KMS-11 (cell line): Measurements from ENCODE around the gene CYP2C9.

Source experiments
- H2AFZ ChIP-seq: fragments of 200-600 bp; sonication (generic); 2 replicates; pipeline ENCODE4 v1.6.1; 2016; ENCODE audit warnings: antibody characterized with exemption, mixed run types, low read depth
- H3K27ac ChIP-seq: fragments of 200-600 bp; sonication (generic); 2 replicates; pipeline ENCODE4 v1.6.1; 2016; ENCODE audit warnings: mild to moderate bottlenecking, mixed run types
- H3K27me3 ChIP-seq: fragments of 200-600 bp; sonication (generic); 2 replicates; pipeline ENCODE4 v1.6.1; 2017; ENCODE audit warnings: mild to moderate bottlenecking, low read depth, mixed run types, moderate library complexity; ENCODE audit not compliant: insufficient read depth
- H3K36me3 ChIP-seq: fragments of 200-600 bp; sonication (generic); 2 replicates; pipeline ENCODE4 v1.6.1; 2017; ENCODE audit warnings: mild to moderate bottlenecking, mixed run types; ENCODE audit not compliant: insufficient read depth
- H3K4me1 ChIP-seq: fragments of 200-600 bp; sonication (generic); 2 replicates; pipeline ENCODE4 v1.6.1; 2016; ENCODE audit warnings: mild to moderate bottlenecking, low read depth, mixed run types; ENCODE audit not compliant: poor library complexity, severe bottlenecking
- H3K4me2 ChIP-seq: fragments of 200-600 bp; sonication (generic); 2 replicates; pipeline ENCODE4 v1.7.0; 2016; ENCODE audit warnings: mild to moderate bottlenecking, mixed run types
- H3K4me3 ChIP-seq: fragments of 200-600 bp; sonication (generic); IDR thresholded peaks from 2 replicates; pipeline ENCODE4 v1.6.1; 2017; ENCODE audit warnings: low read depth, low read length, mixed read lengths; ENCODE audit not compliant: insufficient read depth
- H3K79me2 ChIP-seq: fragments of 200-600 bp; sonication (generic); 2 replicates; pipeline ENCODE4 v1.6.1; 2016; ENCODE audit warnings: low read depth, mixed run types; ENCODE audit not compliant: insufficient read depth
- H3K9ac ChIP-seq: fragments of 200-600 bp; sonication (generic); 2 replicates; pipeline ENCODE4 v1.6.1; 2016; ENCODE audit warnings: mild to moderate bottlenecking, mixed run types
- H4K20me1 ChIP-seq: fragments of 200-600 bp; sonication (generic); 2 replicates; pipeline ENCODE4 v1.6.1; 2016; ENCODE audit warnings: mild to moderate bottlenecking, mixed run types; ENCODE audit not compliant: insufficient read depth
- TF ChIP-seq, protein P1 (sequence below): fragments of 200-600 bp; sonication (generic); conservative IDR thresholded peaks from 2 replicates; pipeline ENCODE4 v1.6.1; 2017; ENCODE audit warnings: low read depth, mild to moderate bottlenecking, antibody characterized with exemption, low read length, moderate library complexity, mixed read lengths

Gene CYP2C9

DNA sequence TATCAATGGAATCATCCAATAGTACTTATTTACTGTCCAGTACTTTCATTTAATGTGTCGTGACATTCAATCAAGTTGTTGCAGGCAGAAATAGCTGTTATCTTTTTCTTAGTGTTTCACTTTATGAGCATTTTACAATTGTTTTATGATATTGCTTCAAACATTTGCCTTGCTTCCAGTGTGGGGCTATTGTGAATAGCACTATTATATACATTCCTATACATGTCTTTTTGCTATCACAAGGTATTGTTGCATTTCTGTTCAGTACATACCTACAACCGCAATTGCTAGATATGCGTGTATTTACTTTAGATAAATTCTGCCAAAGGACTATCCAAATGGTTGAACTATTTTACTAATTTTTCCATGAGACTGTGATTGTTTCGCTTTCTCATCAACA is 95.9 kb downstream of the CYP2C9 start:
- Histone ChIP-seq H3K79me2 (no peaks in the 10 kb centered on the region), H3K36me3 (no peaks in the 10 kb centered on the region), H3K4me3 (no peak overlapping the region), H3K27me3 (no peaks in the 10 kb centered on the region), H3K9ac (no peak overlapping the region), H4K20me1 (no peaks in the 10 kb centered on the region), H3K4me2 (no peak overlapping the region), H3K27ac (no peak overlapping the region), H3K4me1 (peaks cover 6% of the 10 kb centered on the region), H2AFZ (no peak overlapping the region)
- TF ChIP-seq, protein P1, sequence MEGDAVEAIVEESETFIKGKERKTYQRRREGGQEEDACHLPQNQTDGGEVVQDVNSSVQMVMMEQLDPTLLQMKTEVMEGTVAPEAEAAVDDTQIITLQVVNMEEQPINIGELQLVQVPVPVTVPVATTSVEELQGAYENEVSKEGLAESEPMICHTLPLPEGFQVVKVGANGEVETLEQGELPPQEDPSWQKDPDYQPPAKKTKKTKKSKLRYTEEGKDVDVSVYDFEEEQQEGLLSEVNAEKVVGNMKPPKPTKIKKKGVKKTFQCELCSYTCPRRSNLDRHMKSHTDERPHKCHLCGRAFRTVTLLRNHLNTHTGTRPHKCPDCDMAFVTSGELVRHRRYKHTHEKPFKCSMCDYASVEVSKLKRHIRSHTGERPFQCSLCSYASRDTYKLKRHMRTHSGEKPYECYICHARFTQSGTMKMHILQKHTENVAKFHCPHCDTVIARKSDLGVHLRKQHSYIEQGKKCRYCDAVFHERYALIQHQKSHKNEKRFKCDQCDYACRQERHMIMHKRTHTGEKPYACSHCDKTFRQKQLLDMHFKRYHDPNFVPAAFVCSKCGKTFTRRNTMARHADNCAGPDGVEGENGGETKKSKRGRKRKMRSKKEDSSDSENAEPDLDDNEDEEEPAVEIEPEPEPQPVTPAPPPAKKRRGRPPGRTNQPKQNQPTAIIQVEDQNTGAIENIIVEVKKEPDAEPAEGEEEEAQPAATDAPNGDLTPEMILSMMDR: no peak

DNA sequence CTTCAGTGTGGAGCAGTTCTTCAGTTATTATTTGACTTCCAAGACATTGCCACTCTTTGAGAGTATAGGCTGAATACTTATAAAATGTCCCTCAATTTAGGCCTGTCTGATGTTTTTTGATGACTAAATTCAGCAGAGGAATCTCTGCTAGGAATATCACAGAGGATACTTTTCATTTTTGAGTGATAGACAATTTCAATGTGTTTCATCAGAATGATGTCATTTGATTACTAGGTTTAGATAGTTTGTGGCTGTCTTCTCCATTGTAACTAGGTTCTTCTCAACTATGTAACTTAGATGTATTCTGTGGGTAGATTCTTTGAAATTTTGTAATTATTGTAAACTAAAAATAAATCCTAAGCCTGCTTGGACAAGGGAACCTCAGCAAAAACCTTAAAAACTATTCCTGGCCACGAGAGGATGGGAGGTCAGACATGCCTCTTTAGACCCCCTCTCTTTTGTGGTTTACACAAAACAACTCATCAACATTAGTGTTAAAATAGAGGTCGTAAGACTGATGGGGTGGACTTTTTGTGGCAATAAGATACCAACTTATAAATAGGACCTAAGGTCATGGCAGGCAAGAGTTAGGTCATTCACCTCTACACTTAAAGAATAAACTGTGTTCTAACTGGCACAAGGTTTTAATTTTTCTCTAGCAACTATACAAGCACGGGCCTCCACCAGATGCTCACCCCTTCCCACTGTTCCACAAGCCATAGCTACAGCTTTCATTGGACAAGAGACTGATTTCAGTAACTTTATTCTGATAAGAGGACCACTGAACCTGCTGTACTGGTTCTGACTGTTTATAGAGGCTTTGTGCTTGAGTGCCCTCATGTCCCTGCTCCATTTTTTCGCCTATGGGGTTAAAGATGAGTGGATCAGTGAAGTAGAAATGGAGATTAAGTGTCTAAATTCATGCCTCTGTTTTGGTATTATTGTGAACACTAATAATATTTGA is 97.2 kb downstream of the CYP2C9 start:
- TF ChIP-seq, protein P1: no peak
- no peaks in the 10 kb centered on the region for H3K27me3 ChIP-seq
- no peaks in the 10 kb centered on the region for H4K20me1 ChIP-seq
- H3K27ac ChIP-seq: no peak overlapping the region
- no peak overlapping the region for H3K4me2 ChIP-seq
- H2AFZ ChIP-seq: no peak overlapping the region
- H3K36me3 ChIP-seq: no peaks in the 10 kb centered on the region
- H3K79me2 ChIP-seq: no peaks in the 10 kb centered on the region
- H3K4me1 ChIP-seq: peaks cover 6% of the 10 kb centered on the region
- no peak overlapping the region for H3K9ac ChIP-seq
- no peak overlapping the region for H3K4me3 ChIP-seq

DNA sequence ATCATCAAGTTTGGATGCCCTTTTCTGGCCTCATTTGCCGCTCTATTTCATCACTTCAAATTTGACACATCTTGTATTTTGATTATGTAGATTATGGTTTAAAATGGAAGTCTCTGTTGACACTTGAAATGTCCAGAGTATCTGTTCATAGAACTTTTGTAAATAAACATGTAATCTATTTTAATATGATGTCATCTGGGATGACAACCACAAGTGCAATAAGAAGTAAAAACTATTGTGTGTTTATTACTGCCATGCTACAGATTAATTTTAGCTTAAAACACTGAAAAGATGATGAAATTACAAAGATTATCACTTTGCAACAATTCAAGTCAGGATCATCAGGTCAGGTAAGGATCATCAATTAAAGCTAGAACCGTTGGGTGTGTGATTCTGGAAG is 100.8 kb downstream of the CYP2C9 start:
- TF ChIP-seq, protein P1: no peak
- H3K4me1 ChIP-seq: peaks cover 6% of the 10 kb centered on the region

More for the DNA sequence above, 100.8 kb downstream of the CYP2C9 start:
- Histone ChIP-seq H4K20me1 (no peaks in the 10 kb centered on the region), H3K27ac (no peak overlapping the region), H3K4me2 (no peak overlapping the region), H2AFZ (no peak overlapping the region), H3K27me3 (no peaks in the 10 kb centered on the region), H3K9ac (no peak overlapping the region), H3K4me3 (no peak overlapping the region), H3K79me2 (no peaks in the 10 kb centered on the region), H3K36me3 (no peaks in the 10 kb centered on the region)
